Upper lobe of left lung (tissue), 6 donors: ENCODE measurements around the gene SIGLEC8. TPM values are rescaled to one million over a fixed set of nuclear protein-coding genes. Genes with fewer than 3 reads are reported as not detected.
"Not testable (repeated sequence)": the region's sequence is repeated elsewhere in the genome, so short reads cannot be mapped to it uniquely, and the experiment has no call there.

Source experiments
- ATAC-seq, 2 donors: fragments of 200-7000 bp; cut with Tn5 transposase; one replicate each; pipeline ENCODE4 v1.9.1; 2022; ENCODE audit warnings: mild to moderate bottlenecking in 2 of 2, moderate library complexity in 2 of 2; ENCODE audit not compliant: low FRiP score in 2 of 2
- DNase-seq, 2 donors: peaks; one replicate each; pipeline ENCODE4 v3.0.0-alpha.2; 2019 to 2020
- H3K27ac ChIP-seq, 4 donors: fragments of 200-600 bp; sonication (generic); one replicate each; pipeline ENCODE4 v1.5.1; 2016 to 2019
- H3K27me3 ChIP-seq, 4 donors: fragments of 200-600 bp; sonication (generic); one replicate each; pipeline ENCODE4 v1.5.1; 2017 to 2019
- H3K36me3 ChIP-seq, 4 donors: fragments of 200-600 bp; sonication (generic); one replicate each; pipeline ENCODE4 v1.5.1; 2016 to 2019
- H3K4me1 ChIP-seq, 4 donors: fragments of 200-600 bp; sonication (generic); one replicate each; pipeline ENCODE4 v1.5.1; 2018 to 2019
- H3K4me3 ChIP-seq, 4 donors: fragments of 200-600 bp; sonication (generic); one replicate each; pipeline ENCODE4 v1.5.1; 2017 to 2019; ENCODE audit warnings: mild to moderate bottlenecking in 2 of 4, moderate library complexity in 1 of 4
- H3K9me3 ChIP-seq, 4 donors: fragments of 200-600 bp; sonication (generic); one replicate each; pipeline ENCODE4 v1.5.1; 2018 to 2019
- CTCF ChIP-seq, 6 experiments: fragments of 450-650 bp in 4 of 6; fragments of 200-600 bp in 2 of 6; sonication (generic) in 2 of 6; IDR thresholded peaks; one replicate each; pipeline ENCODE4 v1.5.1; 2016 to 2019; ENCODE audit warnings: antibody characterized with exemption in 6 of 6
- EP300 ChIP-seq, 4 donors: sonication (generic); formaldehyde crosslinking; IDR thresholded peaks; one replicate each; pipeline ENCODE4 v1.5.1; 2017; ENCODE audit warnings: antibody characterized with exemption in 4 of 4, control low read depth in 2 of 4
- POLR2A ChIP-seq, 4 donors: fragments of 450-650 bp; IDR thresholded peaks; one replicate each; pipeline ENCODE4 v1.5.1; 2016 to 2017; ENCODE audit warnings: antibody characterized with exemption in 4 of 4, mild to moderate bottlenecking in 2 of 4
- POLR2AphosphoS5 ChIP-seq, 2 donors: sonication (generic); formaldehyde crosslinking; IDR thresholded peaks; one replicate each; pipeline ENCODE4 v1.5.1; 2017; ENCODE audit warnings: antibody characterized with exemption in 2 of 2
- WGBS, 2 donors: methylation state at CpG; one replicate each; pipeline ENCODE4 v1.1.5; 2017 to 2018; 5-methylcytosine and 5-hydroxymethylcytosine counted together
- total RNA-seq, 6 donors: library from RNA; depleted of rRNA in 4 of 6; stranded (reverse); fragments of >200 nt in 4 of 6; gene quantifications; one replicate each; pipeline versions ENCODE4 v1.1.0 to v1.2.1, GENCODE V29; 2016 to 2021
- donor health status: DM: no; HTN: no; CAD: no; lungs with moderate emphysema.
- donor health status: DM: no; HTN: yes; CAD: no; lungs with severe emphysema.

The SIGLEC8 gene
- total RNA-seq, 6 donors from 2014 or later, result 0.78 to 4.2 (median 1.8) TPM

GRCh38 chr19:51469629-51470028, 11.4 kb upstream of the SIGLEC8 start:
- ATAC-seq (peak in 1 of 2 donors; percentile 37), DNase-seq (no peak)
- H3K27ac ChIP-seq, result no peak overlapping the region
- no peak overlapping the region for H3K4me3 ChIP-seq
- no peaks in the 10 kb centered on the region for H3K36me3 ChIP-seq
- TF ChIP-seq CTCF (IDR thresholded peaks at IDR 0.05) (no peak), POLR2AphosphoS5 (IDR thresholded peaks at IDR 0.05) (no peak), POLR2A (IDR thresholded peaks at IDR 0.05) (no peak), EP300 (IDR thresholded peaks at IDR 0.05) (no peak)
- no peaks in the 10 kb centered on the region for H3K27me3 ChIP-seq
- H3K9me3 ChIP-seq, result no peaks in the 10 kb centered on the region
- peaks cover 0 to 6% (median 4%) of the 10 kb centered on the region in 4 donors for H3K4me1 ChIP-seq
- WGBS, 2 donors, result 40 to 50% methylated on average over 1 of the region's 1 CpG

- WGBS, 2 donors, result 34 to 56% methylated on average over 4 of the region's 4 CpGs
- H3K4me3 ChIP-seq, result no peak overlapping the region
Observed at GRCh38 chr19:51469162-51469561, 10.9 kb upstream of the SIGLEC8 start.

GRCh38 chr19:51468545-51468920, 10.3 kb upstream of the SIGLEC8 start:
- H3K9me3 ChIP-seq, result no peaks in the 10 kb centered on the region
- H3K36me3 ChIP-seq, result no peaks in the 10 kb centered on the region
- no peak overlapping the region for H3K4me3 ChIP-seq
- WGBS, 2 donors, result 65 to 78% methylated on average over 2 of the region's 2 CpGs
- H3K4me1 ChIP-seq, result peaks cover 0 to 6% (median 4%) of the 10 kb centered on the region in 4 donors
- TF ChIP-seq CTCF (IDR thresholded peaks at IDR 0.05) (no peak), POLR2AphosphoS5 (IDR thresholded peaks at IDR 0.05) (no peak), EP300 (IDR thresholded peaks at IDR 0.05) (no peak), POLR2A (IDR thresholded peaks at IDR 0.05) (no peak)
- DNase-seq (no peak), ATAC-seq (no peak)
- no peaks in the 10 kb centered on the region for H3K27me3 ChIP-seq
- peak overlapping the region in 1 of 4 donors; percentile 35 for H3K27ac ChIP-seq

More at GRCh38 chr19:51469162-51469561, 10.9 kb upstream of the SIGLEC8 start:
- H3K36me3 ChIP-seq, result no peaks in the 10 kb centered on the region
- H3K27me3 ChIP-seq, result no peaks in the 10 kb centered on the region
- TF ChIP-seq POLR2A (IDR thresholded peaks at IDR 0.05), result no peak
- TF ChIP-seq CTCF (IDR thresholded peaks at IDR 0.05), result no peak
- no peak for TF ChIP-seq POLR2AphosphoS5 (IDR thresholded peaks at IDR 0.05)
- DNase-seq, result no peak
- ATAC-seq, result peak in 1 of 2 donors; percentile 19
- peaks cover 0 to 6% (median 4%) of the 10 kb centered on the region in 4 donors for H3K4me1 ChIP-seq
- no peak overlapping the region for H3K27ac ChIP-seq
- H3K9me3 ChIP-seq, result no peaks in the 10 kb centered on the region

GRCh38 chr19:51467864-51468544, 9.8 kb upstream of the SIGLEC8 start:
- DNase-seq (no peak), ATAC-seq (peak in 1 of 2 donors; percentile 14)
- Histone ChIP-seq H3K27me3 (no peaks in the 10 kb centered on the region), H3K9me3 (no peaks in the 10 kb centered on the region), H3K4me3 (no peak overlapping the region), H3K4me1 (peaks cover 0 to 6% (median 5%) of the 10 kb centered on the region in 4 donors), H3K27ac (peak overlapping the region in 1 of 4 donors; percentile 35), H3K36me3 (no peaks in the 10 kb centered on the region)
- WGBS, 2 donors, result 53 to 56% methylated on average over 3 to 4 of the region's 4 CpGs
- TF ChIP-seq CTCF (IDR thresholded peaks at IDR 0.05), result no peak
- TF ChIP-seq EP300 (IDR thresholded peaks at IDR 0.05), result no peak
- TF ChIP-seq POLR2A (IDR thresholded peaks at IDR 0.05), result no peak

- Histone ChIP-seq H3K36me3 (no peaks in the 10 kb centered on the region), H3K4me1 (peaks cover 0 to 16% (median 5%) of the 10 kb centered on the region in 4 donors), H3K27me3 (peaks cover 0 to 4% (median 0%) of the 10 kb centered on the region in 4 donors), H3K27ac (no peak overlapping the region), H3K9me3 (no peaks in the 10 kb centered on the region), H3K4me3 (no peak overlapping the region)
- TF ChIP-seq POLR2A (IDR thresholded peaks at IDR 0.05), result peak in 1 of 4 donors; percentile 19
- no peak for TF ChIP-seq EP300 (IDR thresholded peaks at IDR 0.05)
- DNase-seq (no peak), ATAC-seq (no peak)
- 48 to 66% methylated on average over 3 of the region's 3 CpGs for WGBS, 2 donors
Observed at GRCh38 chr19:51466723-51467122, 8.5 kb upstream of the SIGLEC8 start.

GRCh38 chr19:51463976-51464581, 5.8 kb upstream of the SIGLEC8 start:
- not testable (repeated sequence) for H3K27me3 ChIP-seq, H3K27ac ChIP-seq, H3K36me3 ChIP-seq, DNase-seq, H3K4me3 ChIP-seq, H3K9me3 ChIP-seq
- peaks cover 0 to 24% (median 7%) of the 10 kb centered on the region in 4 donors for H3K4me1 ChIP-seq
- WGBS, 2 donors, result 23 to 25% methylated on average over 14 to 15 of the region's 33 CpGs
- ATAC-seq, result peak in 1 of 2 donors; percentile 11
